Large intestine (tissue), 12 donors: ENCODE measurements around the gene MSANTD2. TPM values are rescaled to one million over a fixed set of nuclear protein-coding genes. Genes with fewer than 3 reads are reported as not detected.

Source experiments
- DNase-seq, 2 donors: peaks; one replicate each; pipeline versions ENCODE4 v3.0.0 to v3.0.0-alpha.2; 2013
- H3K27ac ChIP-seq: one replicate; pipeline ENCODE4 v1.5.1; 2013; ENCODE audit warnings: low read length
- H3K27me3 ChIP-seq: 2 replicates; pipeline ENCODE4 v1.6.1; 2013; ENCODE audit warnings: low read length; ENCODE audit not compliant: control insufficient read depth, insufficient read depth
- H3K36me3 ChIP-seq: 2 replicates; pipeline ENCODE4 v1.6.1; 2013; ENCODE audit warnings: low read length; ENCODE audit not compliant: control insufficient read depth, insufficient read depth
- H3K4me1 ChIP-seq: one replicate; pipeline ENCODE4 v1.6.1; 2013; ENCODE audit warnings: low read length; ENCODE audit not compliant: control insufficient read depth, insufficient read depth
- H3K4me3 ChIP-seq: one replicate; pipeline ENCODE4 v1.5.1; 2013; ENCODE audit warnings: low read length
- H3K9me3 ChIP-seq: one replicate; pipeline ENCODE4 v1.6.1; 2013; ENCODE audit warnings: mild to moderate bottlenecking, low read depth, low read length, moderate library complexity; ENCODE audit not compliant: control insufficient read depth
- WGBS: methylation state at CpG from one replicate; pipeline ENCODE4 v1.1.5; 2013; ENCODE audit warnings: low lambda C conversion rate; ENCODE audit not compliant: insufficient coverage; 5-methylcytosine and 5-hydroxymethylcytosine counted together
- long read RNA-seq, 11 donors: transcript quantifications; one replicate each; lab custom pipeline, GENCODE V29; 2026
- polyA plus RNA-seq: library from polyadenylated mRNA; unstranded; fragments of 120-200 nt; gene quantifications from one replicate; pipeline ENCODE4 v1.2.1, GENCODE V29; 2013

The MSANTD2 gene
- polyA plus RNA-seq = 23.2 TPM
- long read RNA-seq, donor 1, partial matches to known transcripts = 0 of 1 reads
- long read RNA-seq, donor 1, other reads (novel, unspliced or antisense) = 0 of 1 reads
- long read RNA-seq, donor 2, partial matches to known transcripts = 0 of 5 reads
- long read RNA-seq, donor 2, other reads (novel, unspliced or antisense) = 0 of 5 reads
- long read RNA-seq, donor 3 = 0 reads
- long read RNA-seq, donor 4 = 0 reads
- long read RNA-seq, donor 5, partial matches to known transcripts = 0 of 1 reads
- long read RNA-seq, donor 5, other reads (novel, unspliced or antisense) = 0 of 1 reads
- long read RNA-seq, donor 6, partial matches to known transcripts = 0 of 4 reads
- long read RNA-seq, donor 6, other reads (novel, unspliced or antisense) = 0 of 4 reads
- long read RNA-seq, donor 7, partial matches to known transcripts = 0 of 2 reads
- long read RNA-seq, donor 7, other reads (novel, unspliced or antisense) = 0 of 2 reads
- long read RNA-seq, donor 8, partial matches to known transcripts = 0 of 4 reads
- long read RNA-seq, donor 8, other reads (novel, unspliced or antisense) = 0 of 4 reads
- long read RNA-seq, donor 9, partial matches to known transcripts = 0 of 1 reads
- long read RNA-seq, donor 9, other reads (novel, unspliced or antisense) = 0 of 1 reads
- long read RNA-seq, donor 10, partial matches to known transcripts = 0 of 2 reads
- long read RNA-seq, donor 10, other reads (novel, unspliced or antisense) = 0 of 2 reads
- long read RNA-seq, donor 11, partial matches to known transcripts = 0 of 3 reads
- long read RNA-seq, donor 11, other reads (novel, unspliced or antisense) = 0 of 3 reads

DNA sequence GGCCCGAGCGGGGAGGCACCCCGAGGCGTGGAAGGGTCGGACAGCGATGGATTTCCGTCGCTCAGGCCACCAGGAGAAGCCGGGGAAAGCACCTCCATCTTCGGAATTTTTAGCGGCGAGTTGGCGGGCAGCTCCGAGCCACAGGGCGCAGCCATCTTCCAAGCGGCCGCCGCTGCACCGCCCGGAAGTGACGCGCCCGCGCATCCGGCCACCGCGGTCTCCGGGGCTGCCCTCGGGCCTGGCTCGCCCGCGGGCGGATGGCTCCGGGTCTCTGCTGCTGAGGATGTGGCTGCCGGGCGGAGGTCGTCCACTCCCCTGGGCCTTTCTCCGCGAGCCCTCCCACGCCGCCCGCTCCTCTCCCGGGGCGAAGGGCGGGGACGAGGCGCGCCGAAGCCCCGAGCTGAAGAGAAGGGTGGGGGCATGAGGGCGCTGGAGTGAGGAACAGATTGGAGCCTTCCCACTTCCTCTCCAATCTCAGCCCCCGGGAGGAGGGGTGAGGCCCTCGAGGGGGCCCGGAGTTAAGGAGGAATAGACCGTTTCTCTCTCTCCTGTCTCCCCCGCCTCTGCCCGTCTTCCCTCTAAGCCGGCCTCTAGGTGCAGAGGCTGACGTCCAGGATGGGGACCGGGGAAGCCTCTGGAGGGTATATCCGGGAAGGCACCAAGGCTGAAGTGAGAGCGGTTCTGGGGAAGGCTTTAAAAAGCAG, at the start of gene MSANTD2:
Gene MSANTD2 (minus strand): TSS at position 181 of the 704 bp plus-strand sequence. CDS start 26 bp downstream, at position 155.
- H3K4me1 ChIP-seq = no peaks in the 10 kb centered on the region
- no peaks in the 10 kb centered on the region for H3K9me3 ChIP-seq
- no peaks in the 10 kb centered on the region for H3K27me3 ChIP-seq
- WGBS = no CpG with 5 or more reads among the region's 62 CpGs
- peak within 1 kb of the TSS; percentile 84 for H3K4me3 ChIP-seq
- DNase-seq = peak; percentile 66 to 94
- H3K27ac ChIP-seq = peak within 1 kb of the TSS; percentile 97
- H3K36me3 ChIP-seq = no peaks in the 10 kb centered on the region

DNA sequence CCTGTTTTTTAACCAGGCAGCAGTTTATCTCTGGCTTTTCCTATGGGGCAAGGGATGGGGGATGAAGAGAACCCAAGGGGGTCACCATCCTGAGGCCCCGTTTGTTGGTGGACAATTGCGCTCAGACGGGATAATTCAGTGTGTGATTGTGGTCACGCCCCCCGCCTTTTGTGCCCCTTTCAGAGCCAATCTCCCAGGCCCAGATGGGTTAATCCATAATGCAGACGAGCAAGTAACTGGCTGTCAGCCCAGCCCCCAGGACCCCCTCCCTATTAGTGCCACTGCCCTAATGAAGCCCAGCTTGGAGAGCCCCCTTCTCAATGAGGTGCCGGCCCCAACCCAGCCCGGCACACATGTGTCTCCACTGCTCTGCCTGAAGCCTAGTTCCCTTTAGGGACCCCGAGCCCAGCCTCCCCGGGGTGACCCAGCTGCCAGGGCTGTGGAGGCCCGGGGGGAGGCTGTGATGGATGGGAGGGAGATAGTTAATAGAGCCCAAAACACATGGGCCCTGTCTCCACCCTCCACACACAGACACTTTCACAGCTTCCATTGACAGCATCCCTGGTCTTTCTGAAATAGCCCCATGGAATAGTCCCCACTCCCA, 46.0 kb upstream of the MSANTD2 start:
- Histone ChIP-seq H3K9me3 (no peaks in the 10 kb centered on the region), H3K27ac (no peak overlapping the region), H3K4me1 (no peaks in the 10 kb centered on the region), H3K27me3 (peaks cover 87% of the 10 kb centered on the region), H3K36me3 (no peaks in the 10 kb centered on the region), H3K4me3 (no peak overlapping the region)
- no CpG with 5 or more reads among the region's 11 CpGs for WGBS
- DNase-seq = no peak

DNA sequence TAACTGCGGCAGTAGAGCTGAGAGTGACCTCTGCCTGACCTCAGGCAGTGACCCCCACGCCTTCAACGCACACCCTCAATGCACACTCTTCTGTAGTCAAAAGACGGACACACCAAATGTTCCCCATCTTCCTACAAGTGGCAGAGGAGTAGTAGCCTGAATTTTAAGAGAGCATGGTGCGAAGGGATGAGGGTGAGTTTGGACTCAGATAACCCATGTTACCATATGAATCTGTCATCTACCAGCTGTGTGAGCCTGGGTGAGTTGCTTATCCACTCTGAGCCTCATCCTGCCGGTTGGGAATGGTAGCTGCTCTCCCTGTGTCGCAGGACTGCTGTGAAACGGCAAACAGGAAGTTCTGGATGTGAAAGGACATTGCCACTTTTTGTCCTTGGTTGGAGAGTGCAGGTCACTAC, 44.5 kb upstream of the MSANTD2 start:
- WGBS = no CpG with 5 or more reads among the region's 8 CpGs
- Histone ChIP-seq H3K9me3 (no peaks in the 10 kb centered on the region), H3K4me1 (no peaks in the 10 kb centered on the region), H3K36me3 (no peaks in the 10 kb centered on the region), H3K27me3 (peaks cover 96% of the 10 kb centered on the region), H3K27ac (no peak overlapping the region), H3K4me3 (no peak overlapping the region)
- DNase-seq = no peak

DNA sequence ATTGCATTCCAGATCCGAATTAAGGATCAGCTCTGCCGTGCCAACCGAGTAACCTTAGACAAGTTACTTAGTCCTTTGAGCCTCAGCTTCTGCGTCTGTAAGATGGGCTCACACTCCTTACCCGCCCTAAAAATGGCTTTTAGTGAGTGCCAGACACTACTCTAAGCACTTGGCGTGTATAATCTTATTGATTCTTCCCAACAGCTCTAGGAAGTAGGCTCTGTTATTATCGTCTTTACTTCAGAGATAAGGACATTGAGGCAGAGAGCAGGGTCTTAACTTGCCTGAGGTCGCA, 43.4 kb upstream of the MSANTD2 start:
- H3K4me3 ChIP-seq = no peak overlapping the region
- no peak overlapping the region for H3K27ac ChIP-seq
- H3K4me1 ChIP-seq = peaks cover 4% of the 10 kb centered on the region
- WGBS = no CpG with 5 or more reads among the region's 8 CpGs
- DNase-seq = no peak
- H3K36me3 ChIP-seq = no peaks in the 10 kb centered on the region
- no peaks in the 10 kb centered on the region for H3K9me3 ChIP-seq
- peaks cover 98% of the 10 kb centered on the region for H3K27me3 ChIP-seq

DNA sequence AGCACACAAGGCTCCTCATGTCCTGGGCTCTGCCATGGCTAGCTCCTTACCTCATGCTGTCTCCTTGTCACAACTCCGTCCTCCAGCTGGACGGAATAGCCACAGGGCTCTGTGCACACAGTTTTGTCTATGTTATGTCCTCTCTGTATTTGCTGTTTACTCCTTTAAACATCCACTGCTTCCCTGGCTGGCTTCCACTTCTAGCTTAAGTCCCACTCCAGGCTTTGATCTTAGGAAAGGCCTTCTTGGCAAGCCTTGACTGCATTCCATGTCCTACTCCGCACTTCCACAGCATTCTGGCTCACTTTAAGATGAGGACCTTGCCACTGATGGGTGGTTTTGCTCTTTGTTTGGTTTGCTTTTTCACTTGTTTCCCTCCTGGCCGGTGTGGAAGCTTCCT, 42.1 kb upstream of the MSANTD2 start:
- Histone ChIP-seq H3K27me3 (peaks cover 98% of the 10 kb centered on the region), H3K4me3 (no peak overlapping the region), H3K4me1 (peaks cover 4% of the 10 kb centered on the region), H3K36me3 (no peaks in the 10 kb centered on the region), H3K9me3 (no peaks in the 10 kb centered on the region), H3K27ac (no peak overlapping the region)
- DNase-seq = no peak
- WGBS = no CpG with 5 or more reads among the region's 4 CpGs

DNA sequence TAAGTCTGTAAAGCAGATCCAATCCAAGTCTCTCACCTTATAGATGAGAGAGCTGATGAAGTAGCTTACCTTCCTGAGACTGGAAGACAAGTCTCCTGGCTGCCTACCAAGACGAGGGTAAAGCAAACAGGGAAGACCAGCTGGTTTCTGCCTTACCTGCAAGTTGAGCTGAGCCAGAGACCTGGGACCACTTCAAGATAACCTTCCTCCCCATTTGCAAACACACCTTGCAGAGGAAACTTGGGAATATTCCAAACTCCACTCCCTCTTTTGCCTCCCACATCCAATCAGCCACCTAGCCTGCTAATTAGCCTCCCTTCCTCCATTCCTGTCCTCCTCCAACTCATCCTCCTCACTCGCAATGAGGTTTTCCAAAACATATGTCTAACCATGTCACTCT, 41.6 kb upstream of the MSANTD2 start:
- whole genome bisulfite sequencing = no CpG with 5 or more reads among the region's 2 CpGs
- H3K27ac ChIP-seq = no peak overlapping the region
- no peak overlapping the region for H3K4me3 ChIP-seq
- peaks cover 4% of the 10 kb centered on the region for H3K4me1 ChIP-seq
- peaks cover 93% of the 10 kb centered on the region for H3K27me3 ChIP-seq
- no peaks in the 10 kb centered on the region for H3K36me3 ChIP-seq
- DNase-seq = no peak
- no peaks in the 10 kb centered on the region for H3K9me3 ChIP-seq

DNA sequence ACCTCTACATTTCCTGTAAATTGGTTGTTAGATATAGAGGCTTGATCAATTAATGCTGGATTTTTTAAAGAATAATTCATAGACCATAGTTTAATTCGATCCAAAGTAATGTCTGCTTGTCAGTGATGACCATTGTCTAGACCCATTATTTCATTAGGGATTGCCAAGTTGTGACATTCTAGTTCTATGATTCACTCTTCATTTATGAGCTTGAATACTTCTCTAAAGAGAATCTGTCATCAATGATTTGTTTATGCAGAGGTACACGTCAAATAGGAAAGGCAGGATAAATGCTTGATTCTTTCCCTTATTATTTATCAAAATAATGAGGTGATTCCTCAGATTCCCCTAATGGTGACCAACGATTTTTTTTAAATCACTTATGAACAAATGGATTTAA, 41.0 kb upstream of the MSANTD2 start:
- H3K4me1 ChIP-seq = peaks cover 4% of the 10 kb centered on the region
- 18% methylated on average over 2 of the region's 3 CpGs for WGBS
- DNase-seq = no peak
- H3K27me3 ChIP-seq = peaks cover 89% of the 10 kb centered on the region
- no peaks in the 10 kb centered on the region for H3K36me3 ChIP-seq
- no peak overlapping the region for H3K4me3 ChIP-seq
- no peak overlapping the region for H3K27ac ChIP-seq
- no peaks in the 10 kb centered on the region for H3K9me3 ChIP-seq

DNA sequence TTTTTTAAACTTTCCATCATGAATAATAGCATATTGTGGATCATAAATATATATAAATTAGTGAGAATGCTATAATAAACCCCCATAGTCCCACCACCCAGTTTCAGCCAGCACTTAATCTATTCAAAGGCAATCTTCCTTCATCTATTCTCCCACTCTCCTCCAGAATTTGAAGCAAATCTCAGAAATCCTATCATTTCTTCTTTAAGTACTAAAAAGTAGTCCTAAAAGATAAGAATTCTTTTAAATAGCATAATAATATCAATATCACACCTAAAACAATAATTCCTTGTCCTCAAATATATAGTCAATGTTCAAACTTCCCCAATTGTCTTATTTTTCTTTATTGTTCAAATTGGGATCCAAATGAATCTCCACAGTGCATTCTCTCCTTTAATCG, 40.5 kb upstream of the MSANTD2 start:
- no peaks in the 10 kb centered on the region for H3K36me3 ChIP-seq
- 40% methylated on average over 1 of the region's 1 CpG for WGBS
- H3K4me3 ChIP-seq = no peak overlapping the region
- DNase-seq = no peak
- peaks cover 4% of the 10 kb centered on the region for H3K4me1 ChIP-seq
- H3K9me3 ChIP-seq = no peaks in the 10 kb centered on the region
- no peak overlapping the region for H3K27ac ChIP-seq
- H3K27me3 ChIP-seq = peaks cover 84% of the 10 kb centered on the region

DNA sequence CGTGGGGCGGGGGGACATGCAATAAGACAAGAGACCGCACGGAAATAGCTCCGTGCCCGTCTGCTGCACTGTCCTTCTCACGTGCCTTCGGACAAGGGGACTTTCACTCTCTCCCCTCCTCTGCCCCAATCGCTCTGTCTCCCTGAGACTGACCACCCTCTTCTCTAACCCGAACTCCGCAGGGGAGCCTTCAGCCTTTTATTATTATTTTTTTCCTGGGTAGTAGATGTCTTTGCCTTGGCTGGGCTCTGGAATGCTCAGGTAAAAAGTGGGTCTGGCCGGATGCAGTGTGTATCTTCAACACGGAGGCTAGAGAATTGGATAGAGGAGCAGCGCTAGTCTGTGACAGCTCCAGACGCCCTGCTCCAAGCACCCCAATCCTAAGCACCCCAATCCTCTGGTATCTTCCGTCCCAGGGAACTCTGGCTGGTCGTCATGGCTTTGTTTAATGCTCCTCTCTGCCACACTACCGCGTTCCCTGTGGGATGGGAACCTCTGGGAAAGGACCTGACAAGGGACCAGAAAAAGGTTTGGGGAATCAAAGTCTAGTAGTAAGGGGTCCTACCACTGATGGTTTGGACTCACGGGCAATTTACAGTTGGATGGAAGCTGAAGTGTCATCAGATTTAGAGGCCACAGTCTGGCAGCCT, 39.9 kb upstream of the MSANTD2 start:
- no peaks in the 10 kb centered on the region for H3K36me3 ChIP-seq
- H3K9me3 ChIP-seq = no peaks in the 10 kb centered on the region
- no peak overlapping the region for H3K27ac ChIP-seq
- no CpG with 5 or more reads among the region's 20 CpGs for WGBS
- peaks cover 4% of the 10 kb centered on the region for H3K4me1 ChIP-seq
- H3K4me3 ChIP-seq = no peak overlapping the region
- peaks cover 78% of the 10 kb centered on the region for H3K27me3 ChIP-seq
- DNase-seq = no peak
